H9 (cell line): ENCODE data around the gene CCT6A. TPM values are rescaled to one million over a fixed set of nuclear protein-coding genes. Genes with fewer than 3 reads are reported as not detected.

Source experiments
- DNase-seq: peaks from one replicate; pipeline ENCODE4 v3.0.0-alpha.2; 2017
- H2AFZ ChIP-seq: one replicate; pipeline ENCODE4 v1.6.1; 2013; ENCODE audit warnings: mild to moderate bottlenecking, low read length, control low read depth, moderate library complexity
- H2AK5ac ChIP-seq: 2 replicates; pipeline ENCODE4 v1.6.1; 2013; ENCODE audit warnings: low read length, control low read depth, mixed read lengths; ENCODE audit not compliant: insufficient read length
- H2BK120ac ChIP-seq: one replicate; pipeline ENCODE4 v1.6.1; 2013; ENCODE audit warnings: low read depth, mild to moderate bottlenecking, low read length, control low read depth, inconsistent platforms; ENCODE audit not compliant: poor library complexity, severe bottlenecking
- H2BK12ac ChIP-seq: 2 replicates; pipeline ENCODE4 v1.6.1; 2013; ENCODE audit warnings: low read length, control low read depth, mixed read lengths, low read depth; ENCODE audit not compliant: insufficient read length
- H2BK15ac ChIP-seq: 2 replicates; pipeline ENCODE4 v1.6.1; 2013; ENCODE audit warnings: low read depth, low read length, control low read depth
- H2BK20ac ChIP-seq: one replicate; pipeline ENCODE4 v1.6.1; 2013; ENCODE audit warnings: low read depth, mild to moderate bottlenecking, low read length, control low read depth, inconsistent platforms; ENCODE audit not compliant: poor library complexity, severe bottlenecking
- H2BK5ac ChIP-seq: 2 replicates; pipeline ENCODE4 v1.6.1; 2013; ENCODE audit warnings: low read length, control low read depth, mixed read lengths; ENCODE audit not compliant: insufficient read length
- H3K14ac ChIP-seq: 2 replicates; pipeline ENCODE4 v1.6.1; 2013; ENCODE audit warnings: low read length, control low read depth; ENCODE audit not compliant: insufficient read depth
- H3K18ac ChIP-seq: 2 replicates; pipeline ENCODE4 v1.6.1; 2013; ENCODE audit warnings: low read depth, mild to moderate bottlenecking, mixed read lengths, low read length, control low read depth; ENCODE audit not compliant: insufficient read length
- H3K23ac ChIP-seq: 2 replicates; pipeline ENCODE4 v1.6.1; 2013; ENCODE audit warnings: low read length, control low read depth, mixed read lengths, low read depth; ENCODE audit not compliant: insufficient read length
- H3K23me2 ChIP-seq: 2 replicates; pipeline ENCODE4 v1.6.1; 2013; ENCODE audit warnings: low read depth, mild to moderate bottlenecking, mixed read lengths, low read length, control low read depth; ENCODE audit not compliant: insufficient read length, poor library complexity, severe bottlenecking
- H3K27ac ChIP-seq: 2 replicates; pipeline ENCODE4 v1.5.1; 2013; ENCODE audit warnings: low read length, control low read depth, mixed read lengths, low read depth; ENCODE audit not compliant: insufficient read length
- H3K27me3 ChIP-seq: 2 replicates; pipeline ENCODE4 v1.6.1; 2013; ENCODE audit warnings: low read length, control low read depth, inconsistent platforms; ENCODE audit not compliant: insufficient read depth
- H3K4ac ChIP-seq: 2 replicates; pipeline ENCODE4 v1.6.1; 2013; ENCODE audit warnings: low read depth, mild to moderate bottlenecking, control low read depth, inconsistent platforms, low read length, moderate library complexity
- H3K4me1 ChIP-seq: 2 replicates; pipeline ENCODE4 v1.6.1; 2013; ENCODE audit warnings: low read length, control low read depth, inconsistent platforms; ENCODE audit not compliant: insufficient read depth
- H3K4me2 ChIP-seq: 2 replicates; pipeline ENCODE4 v1.6.1; 2013; ENCODE audit warnings: low read length, control low read depth, mixed read lengths; ENCODE audit not compliant: insufficient read length, insufficient read depth
- H3K56ac ChIP-seq: 2 replicates; pipeline ENCODE4 v1.6.1; 2013; ENCODE audit warnings: low read depth, mild to moderate bottlenecking, mixed read lengths, low read length, control low read depth; ENCODE audit not compliant: insufficient read length
- H3K79me1 ChIP-seq: 2 replicates; pipeline ENCODE4 v1.6.1; 2013; ENCODE audit warnings: low read depth, mild to moderate bottlenecking, moderate library complexity, low read length, control low read depth, inconsistent platforms; ENCODE audit not compliant: insufficient read depth, poor library complexity, severe bottlenecking
- H3K79me2 ChIP-seq: 2 replicates; pipeline ENCODE4 v1.6.1; 2013; ENCODE audit warnings: low read length, control low read depth, inconsistent platforms; ENCODE audit not compliant: insufficient read depth
- H3K9ac ChIP-seq: 2 replicates; pipeline ENCODE4 v1.6.1; 2013; ENCODE audit warnings: low read length, control low read depth, mixed read lengths; ENCODE audit not compliant: insufficient read length; ENCODE audit errors: extremely low read depth
- H3K9me3 ChIP-seq: one replicate; pipeline ENCODE4 v1.6.1; 2013; ENCODE audit warnings: low read depth, low read length, inconsistent platforms; ENCODE audit not compliant: control insufficient read depth
- H3T11ph ChIP-seq: one replicate; pipeline ENCODE4 v1.6.1; 2013; ENCODE audit warnings: mild to moderate bottlenecking, low read length, control low read depth, inconsistent platforms
- H4K20me1 ChIP-seq: one replicate; pipeline ENCODE4 v1.6.1; 2013; ENCODE audit not compliant: control insufficient read depth, insufficient read length, insufficient read depth
- H4K5ac ChIP-seq: 2 replicates; pipeline ENCODE4 v1.6.1; 2013; ENCODE audit warnings: low read depth, mild to moderate bottlenecking, mixed read lengths, low read length, control low read depth; ENCODE audit not compliant: insufficient read length
- H4K8ac ChIP-seq: replicated peaks from 2 replicates; pipeline ENCODE4 v1.6.1; 2013; ENCODE audit warnings: low read length, control low read depth, mixed read lengths, low read depth; ENCODE audit not compliant: insufficient read length
- H4K91ac ChIP-seq: 2 replicates; pipeline ENCODE4 v1.6.1; 2013; ENCODE audit warnings: low read depth, mild to moderate bottlenecking, moderate library complexity, mixed read lengths, low read length, control low read depth; ENCODE audit not compliant: insufficient read length
- H3K27ac Mint-ChIP-seq, 3 experiments: 2 replicates in 2 of 3; 3 replicates in 1 of 3; pipeline ENCODE4 v1.8.0; 2020 to 2021; ENCODE audit warnings: mixed read lengths in 3 of 3, mild to moderate bottlenecking in 1 of 3, moderate library complexity in 1 of 3
- H3K27me3 Mint-ChIP-seq: 2 replicates; pipeline ENCODE4 v1.8.0; 2021; ENCODE audit warnings: low read depth, mild to moderate bottlenecking, moderate library complexity, mixed read lengths
- H3K36me3 Mint-ChIP-seq, 3 experiments: 2 replicates in 2 of 3; 3 replicates in 1 of 3; pipeline ENCODE4 v1.8.0; 2020 to 2021; ENCODE audit warnings: low read depth in 3 of 3, mixed read lengths in 3 of 3; ENCODE audit not compliant: insufficient read depth in 1 of 3
- H3K4me1 Mint-ChIP-seq, 2 experiments: 2 replicates each; pipeline ENCODE4 v1.8.0; 2020; ENCODE audit warnings: mixed read lengths in 2 of 2
- H3K4me3 Mint-ChIP-seq, 2 experiments: 2 replicates in 1 of 2; 3 replicates in 1 of 2; pipeline ENCODE4 v1.8.0; 2020 to 2021; ENCODE audit warnings: mild to moderate bottlenecking in 2 of 2, mixed read lengths in 2 of 2, moderate library complexity in 1 of 2
- H3K9me3 Mint-ChIP-seq, 2 experiments: 2 replicates in 1 of 2; 3 replicates in 1 of 2; pipeline ENCODE4 v1.8.0; 2020; ENCODE audit warnings: mild to moderate bottlenecking in 2 of 2, mixed read lengths in 2 of 2, moderate library complexity in 1 of 2
- WGBS: extraction: QIAGEN DNeasy Blood & Tissue Kit; methylation state at CpG from one replicate; pipeline ENCODE4 v1.1.7; 2013; ENCODE audit warnings: missing lambda C conversion rate, low lambda C conversion rate, mixed read lengths; ENCODE audit not compliant: insufficient read length; ENCODE audit errors: extremely low coverage; 5-methylcytosine and 5-hydroxymethylcytosine counted together
- total RNA-seq: library from RNA; stranded (reverse); gene quantifications from 2 replicates; pipeline ENCODE4 v1.2.1, GENCODE V29; 2021
- TF ChIP-seq, protein P1 (sequence below): fragments of 200-600 bp; sonication (generic); conservative IDR thresholded peaks from 3 replicates; pipeline ENCODE4 v1.8.0; 2021; ENCODE audit warnings: antibody characterized with exemption, mild to moderate bottlenecking

CCT6A gene
- total RNA-seq, 1 experiment from 2014 or later: 303 TPM

DNA sequence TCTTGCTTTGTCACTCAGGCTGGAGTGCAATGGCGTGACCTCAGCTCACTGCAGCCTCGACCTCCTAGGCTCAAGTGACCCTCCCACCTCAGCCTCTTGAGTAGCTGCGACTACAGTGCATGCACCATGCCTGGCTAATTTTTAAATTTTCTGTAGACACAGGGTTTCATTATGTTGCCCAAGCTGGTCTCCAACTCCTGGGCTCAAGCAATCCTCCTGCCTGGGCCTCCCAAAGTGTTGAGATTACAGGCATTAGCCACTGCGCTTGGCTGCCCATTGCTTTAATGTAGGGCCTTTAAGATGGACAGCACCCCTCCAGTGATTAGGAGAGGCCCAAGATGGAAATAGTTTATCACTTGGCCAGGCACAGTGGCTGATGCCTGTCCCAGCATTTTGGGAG, 47.8 kb upstream of the CCT6A start:
- Mint-ChIP-seq H3K36me3 (peaks cover 2 to 13% (median 3%) of the 10 kb centered on the region in 3 experiments; a peak in 4 of 7 replicates), H3K9me3 (no peaks in the 10 kb centered on the region)
- H4K8ac ChIP-seq: no peak overlapping the region

More for the DNA sequence above, 47.8 kb upstream of the CCT6A start:
- DNase-seq: no peak
- H3T11ph ChIP-seq: no peak overlapping the region
- H3K9ac ChIP-seq: no peak overlapping the region
- Mint-ChIP-seq H3K4me3 (no peak overlapping the region), H3K27ac (peak overlapping the region in 1 of 3 experiments; percentile 35; a peak in 1 of 7 replicates), H3K4me1 (no peaks in the 10 kb centered on the region), H3K27me3 (no peaks in the 10 kb centered on the region)
- no peak overlapping the region for H2BK20ac ChIP-seq
- no peaks in the 10 kb centered on the region for H3K27me3 ChIP-seq
- no peaks in the 10 kb centered on the region for H3K4me1 ChIP-seq
- H3K14ac ChIP-seq: no peak overlapping the region
- no CpG with 5 or more reads among the region's 4 CpGs for WGBS
- H2AFZ ChIP-seq: no peak overlapping the region
- no peak overlapping the region for H2BK5ac ChIP-seq
- H2BK120ac ChIP-seq: no peak overlapping the region
- H3K23me2 ChIP-seq: no peaks in the 10 kb centered on the region
- H3K79me2 ChIP-seq: no peaks in the 10 kb centered on the region
- no peak overlapping the region for H3K18ac ChIP-seq
- no peak overlapping the region for H4K91ac ChIP-seq
- no peak overlapping the region for H3K23ac ChIP-seq
- no peaks in the 10 kb centered on the region for H3K9me3 ChIP-seq
- H3K4ac ChIP-seq: no peak overlapping the region
- H2AK5ac ChIP-seq: no peak overlapping the region
- H2BK12ac ChIP-seq: no peak overlapping the region
- no peak overlapping the region for H3K56ac ChIP-seq
- H4K5ac ChIP-seq: no peak overlapping the region
- no peak overlapping the region for H3K4me2 ChIP-seq
- no peaks in the 10 kb centered on the region for H3K79me1 ChIP-seq
- no peaks in the 10 kb centered on the region for H4K20me1 ChIP-seq
- TF ChIP-seq, protein P1, sequence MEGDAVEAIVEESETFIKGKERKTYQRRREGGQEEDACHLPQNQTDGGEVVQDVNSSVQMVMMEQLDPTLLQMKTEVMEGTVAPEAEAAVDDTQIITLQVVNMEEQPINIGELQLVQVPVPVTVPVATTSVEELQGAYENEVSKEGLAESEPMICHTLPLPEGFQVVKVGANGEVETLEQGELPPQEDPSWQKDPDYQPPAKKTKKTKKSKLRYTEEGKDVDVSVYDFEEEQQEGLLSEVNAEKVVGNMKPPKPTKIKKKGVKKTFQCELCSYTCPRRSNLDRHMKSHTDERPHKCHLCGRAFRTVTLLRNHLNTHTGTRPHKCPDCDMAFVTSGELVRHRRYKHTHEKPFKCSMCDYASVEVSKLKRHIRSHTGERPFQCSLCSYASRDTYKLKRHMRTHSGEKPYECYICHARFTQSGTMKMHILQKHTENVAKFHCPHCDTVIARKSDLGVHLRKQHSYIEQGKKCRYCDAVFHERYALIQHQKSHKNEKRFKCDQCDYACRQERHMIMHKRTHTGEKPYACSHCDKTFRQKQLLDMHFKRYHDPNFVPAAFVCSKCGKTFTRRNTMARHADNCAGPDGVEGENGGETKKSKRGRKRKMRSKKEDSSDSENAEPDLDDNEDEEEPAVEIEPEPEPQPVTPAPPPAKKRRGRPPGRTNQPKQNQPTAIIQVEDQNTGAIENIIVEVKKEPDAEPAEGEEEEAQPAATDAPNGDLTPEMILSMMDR: no peak
- no peak overlapping the region for H3K27ac ChIP-seq
- no peak overlapping the region for H2BK15ac ChIP-seq
